DOHH2 (cell line): ENCODE results near the gene NOS1.

Source experiments
- CTCF ChIP-seq: fragments of 200-600 bp; sonication (generic); IDR thresholded peaks from one replicate; pipeline ENCODE4 v1.5.1; 2014; ENCODE audit warnings: antibody characterized with exemption, mild to moderate bottlenecking, low read depth, low read length; ENCODE audit not compliant: poor library complexity, severe bottlenecking
- EZH2phosphoT487 ChIP-seq: fragments of 200-600 bp; sonication (generic); IDR thresholded peaks from 2 replicates; pipeline ENCODE4 v1.6.1; 2017; ENCODE audit warnings: borderline replicate concordance, mild to moderate bottlenecking, antibody characterized with exemption, low read length, moderate library complexity, mixed read lengths

DNA sequence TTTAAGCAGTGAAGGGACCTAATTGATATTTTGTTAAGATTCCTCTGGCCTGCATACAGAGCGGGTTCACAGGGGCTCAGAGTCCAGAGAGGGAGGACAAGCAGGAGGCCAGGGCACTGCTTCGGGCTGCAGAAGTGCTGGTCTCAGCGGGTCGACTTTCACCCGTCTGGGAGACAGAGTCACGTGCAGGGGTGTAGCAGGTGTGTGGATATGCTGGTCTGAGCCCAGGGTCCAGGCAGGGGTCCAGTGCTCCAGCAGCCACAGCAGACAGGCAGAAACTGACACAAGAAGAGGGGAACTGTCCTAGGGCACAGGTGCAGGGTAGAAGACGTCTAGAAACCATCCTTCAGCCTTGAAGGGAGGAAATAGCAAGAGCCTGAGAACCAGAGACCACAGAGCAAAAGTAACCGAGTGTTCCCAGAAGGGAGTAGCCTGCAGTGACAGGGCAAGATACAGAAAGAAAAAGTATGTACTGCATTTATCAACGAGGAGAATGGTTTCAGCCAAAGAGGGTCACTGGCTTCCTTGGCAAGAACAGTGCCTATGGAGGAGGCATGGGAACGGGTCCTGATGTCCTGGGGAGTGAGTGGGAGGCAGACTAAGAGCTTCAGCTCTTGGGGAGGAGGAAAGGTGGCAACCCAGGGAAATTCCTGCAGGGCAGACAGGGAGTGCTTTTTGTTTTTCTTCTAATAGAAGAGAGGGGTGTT, 199.8 kb downstream of the NOS1 start:
- no peak for TF ChIP-seq CTCF
- no peak for TF ChIP-seq EZH2phosphoT487
